Activated T-cell treated with anti-CD3 and anti-CD28 coated beads, Interleukin-2, amount 50 U/mL, for 72 hours (primary cell): ENCODE data around the gene SDF2. TPM values are rescaled to one million over a fixed set of nuclear protein-coding genes. Genes with fewer than 3 reads are reported as not detected.

Experiments
- ATAC-seq, 2 donors: fragments of 150-1000 bp; cut with Tn5 transposase; replicated peaks in 1 of 2; 2 replicates each; pipeline ENCODE4 v1.10.0; 2021; ENCODE audit warnings: moderate library complexity in 2 of 2, mild to moderate bottlenecking in 1 of 2
- DNase-seq, 2 donors: peaks; one replicate each; pipeline ENCODE4 v3.0.0; 2021 to 2022; ENCODE audit warnings: mixed read lengths in 1 of 2
- H3K27ac Mint-ChIP-seq: one replicate; pipeline ENCODE4 v1.8.0; 2022; ENCODE audit warnings: mild to moderate bottlenecking, moderate library complexity, mixed read lengths
- H3K27me3 Mint-ChIP-seq: one replicate; pipeline ENCODE4 v1.8.0; 2022; ENCODE audit warnings: low read depth, mixed read lengths
- H3K36me3 Mint-ChIP-seq, 2 donors: one replicate each; pipeline ENCODE4 v1.8.0; 2022; ENCODE audit warnings: mixed read lengths in 2 of 2, mild to moderate bottlenecking in 1 of 2; ENCODE audit not compliant: insufficient read depth in 2 of 2
- H3K4me1 Mint-ChIP-seq: one replicate; pipeline ENCODE4 v1.8.0; 2022; ENCODE audit warnings: low read depth, mixed read lengths
- H3K4me3 Mint-ChIP-seq, 2 donors: one replicate each; pipeline ENCODE4 v1.8.0; 2022; ENCODE audit warnings: mild to moderate bottlenecking in 2 of 2, mixed read lengths in 2 of 2, moderate library complexity in 2 of 2
- H3K9me3 Mint-ChIP-seq, 2 donors: one replicate each; pipeline ENCODE4 v1.8.0; 2022; ENCODE audit warnings: mixed read lengths in 2 of 2
- total RNA-seq, 2 donors: library from RNA; stranded (reverse); gene quantifications; one replicate each; pipeline ENCODE4 v1.2.3, GENCODE V29; 2022

Gene SDF2
- total RNA-seq, 2 donors from 2014 or later: 43.9 to 48.2 TPM

DNA sequence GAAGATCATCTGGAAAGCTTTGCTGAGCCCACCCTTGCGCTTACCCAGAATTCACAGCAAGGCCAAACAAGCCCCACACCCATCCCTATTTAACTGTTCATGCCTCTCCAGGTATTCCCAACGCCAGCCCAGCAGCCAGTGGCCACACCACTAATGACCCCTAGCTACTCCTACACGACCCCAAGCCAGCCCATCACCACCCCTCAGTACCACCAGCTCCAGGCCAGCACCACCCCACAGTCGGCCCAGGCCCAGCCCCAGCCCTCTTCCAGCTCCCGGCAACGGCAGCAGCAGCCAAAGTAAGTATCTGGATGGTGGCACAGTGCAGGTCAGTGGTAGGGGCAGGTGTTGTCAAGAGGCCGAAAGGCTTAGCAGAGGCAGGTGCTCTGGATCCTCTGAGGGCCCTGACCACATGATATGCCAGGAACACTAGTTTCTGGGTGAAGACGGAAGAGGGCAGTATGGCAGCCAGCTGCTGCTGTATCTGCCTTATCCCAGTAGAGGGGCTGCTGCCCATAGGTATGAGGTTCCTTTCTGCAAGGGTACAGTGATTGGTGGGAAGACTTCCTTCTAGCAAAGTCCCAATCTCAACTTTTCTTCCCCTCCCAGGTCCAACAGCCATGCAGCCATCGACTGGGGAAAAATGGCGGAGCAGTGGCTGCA lies 39.3 kb upstream of the SDF2 start:
- ATAC-seq (no peak), DNase-seq (no peak)
- no peak overlapping the region for H3K27ac Mint-ChIP-seq
- H3K4me1 Mint-ChIP-seq: no peaks in the 10 kb centered on the region
- no peak overlapping the region for H3K4me3 Mint-ChIP-seq
- H3K9me3 Mint-ChIP-seq: no peaks in the 10 kb centered on the region
- no peaks in the 10 kb centered on the region for H3K27me3 Mint-ChIP-seq
- H3K36me3 Mint-ChIP-seq: peaks cover 4 to 32% of the 10 kb centered on the region in 2 donors

DNA sequence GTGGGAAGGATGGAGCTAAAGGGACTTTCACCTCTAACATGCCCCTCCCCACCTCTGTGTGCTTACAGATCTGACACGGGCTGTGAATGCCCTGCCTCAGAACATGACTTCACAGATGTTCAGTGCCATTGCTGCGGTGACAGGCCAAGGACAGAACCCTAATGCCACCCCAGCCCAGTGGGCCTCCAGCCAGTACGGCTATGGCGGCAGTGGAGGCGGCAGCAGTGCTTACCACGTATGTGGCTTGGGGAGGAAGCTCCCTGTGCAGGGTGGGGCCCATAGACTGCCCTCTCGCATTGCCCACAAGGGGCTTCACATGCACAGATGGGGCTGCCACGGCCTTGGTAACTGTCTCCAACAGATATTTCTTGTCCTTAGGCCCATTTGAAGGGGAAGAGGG lies 38.6 kb upstream of the SDF2 start:
- H3K36me3 Mint-ChIP-seq: peaks cover 4 to 34% of the 10 kb centered on the region in 2 donors
- H3K4me3 Mint-ChIP-seq: no peak overlapping the region
- no peak overlapping the region for H3K27ac Mint-ChIP-seq
- DNase-seq (no peak), ATAC-seq (no peak)
- no peaks in the 10 kb centered on the region for H3K27me3 Mint-ChIP-seq
- no peaks in the 10 kb centered on the region for H3K9me3 Mint-ChIP-seq
- H3K4me1 Mint-ChIP-seq: no peaks in the 10 kb centered on the region

DNA sequence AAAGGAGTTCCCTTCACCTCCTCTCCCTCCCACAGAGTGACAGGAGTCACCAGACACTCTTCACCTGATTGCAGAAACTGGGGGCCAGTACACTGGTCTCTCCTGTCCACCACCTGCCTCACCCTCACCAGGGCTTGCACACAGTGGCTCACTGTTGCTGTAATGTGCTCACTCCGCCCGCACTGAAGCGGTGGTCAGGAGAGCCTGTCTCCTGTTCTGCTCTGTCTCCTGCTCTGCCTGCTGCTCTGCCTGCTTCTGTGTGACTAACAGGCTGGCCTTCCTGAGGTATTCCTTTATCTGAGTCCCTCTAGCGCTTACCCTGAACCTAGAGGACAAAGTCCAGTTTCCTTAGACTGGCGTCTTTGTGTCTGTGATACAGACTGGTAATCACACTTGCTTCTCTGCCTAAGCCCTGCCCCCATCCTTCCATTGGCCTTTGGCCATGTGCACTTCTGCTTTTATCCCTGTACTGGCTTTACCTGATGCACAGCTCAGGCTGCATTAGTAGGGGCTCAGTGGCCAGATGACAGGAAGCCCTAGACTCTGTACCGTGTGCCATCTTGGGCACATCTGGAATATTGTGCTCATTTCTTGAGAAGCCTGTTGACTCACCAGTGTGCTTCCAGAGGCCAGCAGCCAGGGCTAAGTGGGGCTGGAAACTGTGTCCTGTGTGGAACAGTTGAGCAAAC lies 36.7 kb upstream of the SDF2 start:
- ATAC-seq: no peak
- no peak for DNase-seq
- H3K36me3 Mint-ChIP-seq: peaks cover 7 to 37% of the 10 kb centered on the region in 2 donors
- no peaks in the 10 kb centered on the region for H3K9me3 Mint-ChIP-seq
- H3K27ac Mint-ChIP-seq: no peak overlapping the region
- H3K4me1 Mint-ChIP-seq: no peaks in the 10 kb centered on the region
- H3K4me3 Mint-ChIP-seq: no peak overlapping the region
- H3K27me3 Mint-ChIP-seq: no peaks in the 10 kb centered on the region

DNA sequence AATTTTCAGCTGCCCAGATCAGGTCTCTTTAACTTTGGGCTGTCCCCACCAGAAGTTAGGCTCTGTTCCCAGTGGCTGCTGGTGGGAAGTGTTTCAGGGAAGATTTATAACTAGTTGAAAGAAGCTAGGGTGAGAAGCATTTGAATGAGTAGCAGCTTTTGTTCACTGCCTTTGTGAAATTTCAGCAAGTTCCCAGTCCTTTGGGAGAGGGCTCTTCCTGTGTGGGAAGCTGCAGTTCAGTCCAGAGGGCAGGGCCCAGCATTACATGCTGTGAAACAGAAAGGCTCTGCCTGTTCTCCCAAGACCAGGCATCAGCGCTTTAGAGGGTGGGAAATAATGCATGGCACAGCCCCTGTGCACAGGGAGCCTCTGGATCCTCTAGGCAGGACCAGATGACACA lies 32.2 kb upstream of the SDF2 start:
- Mint-ChIP-seq H3K36me3 (peaks cover 12 to 45% of the 10 kb centered on the region in 2 donors), H3K4me1 (no peaks in the 10 kb centered on the region), H3K4me3 (no peak overlapping the region), H3K27me3 (no peaks in the 10 kb centered on the region), H3K27ac (no peak overlapping the region), H3K9me3 (no peaks in the 10 kb centered on the region)
- DNase-seq (no peak), ATAC-seq (no peak)

DNA sequence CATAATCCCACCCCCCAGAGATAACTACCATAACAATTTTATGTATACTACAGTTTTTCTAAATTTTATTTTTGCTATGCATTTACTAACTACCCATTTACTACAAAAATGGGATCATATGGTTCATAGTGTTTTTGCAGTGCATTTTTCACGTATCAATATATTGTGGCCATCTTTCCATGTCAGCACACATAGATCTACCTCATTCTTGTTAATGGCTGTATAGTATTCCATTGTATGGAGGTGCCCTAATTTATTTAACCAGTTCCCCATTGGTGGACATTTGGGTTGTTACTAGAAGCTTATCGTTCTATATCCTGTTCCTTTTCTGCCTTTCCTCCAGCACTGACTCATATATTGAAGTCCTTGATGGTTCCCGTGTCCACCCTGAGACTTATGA lies 27.3 kb upstream of the SDF2 start:
- ATAC-seq (no peak), DNase-seq (no peak)
- Mint-ChIP-seq H3K27ac (no peak overlapping the region), H3K4me3 (no peak overlapping the region), H3K4me1 (no peaks in the 10 kb centered on the region), H3K36me3 (peaks cover 16 to 61% of the 10 kb centered on the region in 2 donors), H3K27me3 (no peaks in the 10 kb centered on the region), H3K9me3 (no peaks in the 10 kb centered on the region)

DNA sequence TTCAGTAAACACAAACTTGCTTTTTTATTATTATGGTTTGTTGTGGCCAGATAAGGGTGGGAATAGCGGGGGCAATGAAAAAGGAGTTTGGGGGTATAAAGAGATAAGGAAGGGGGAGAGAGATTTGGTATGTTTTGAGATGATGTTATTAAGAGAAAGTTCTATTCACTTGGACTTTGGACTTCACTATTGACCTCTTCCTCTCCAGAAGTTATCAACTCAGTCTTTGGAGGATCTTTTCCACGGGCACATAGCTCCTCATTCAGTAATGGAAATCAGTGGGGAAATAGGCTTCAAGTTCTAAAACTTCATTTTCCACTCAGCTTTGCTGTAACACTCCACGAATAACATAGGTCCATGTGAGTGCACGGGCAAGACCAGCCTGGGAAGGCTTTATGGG lies 26.8 kb upstream of the SDF2 start:
- H3K4me3 Mint-ChIP-seq: no peak overlapping the region
- no peak overlapping the region for H3K27ac Mint-ChIP-seq
- no peak for DNase-seq
- no peaks in the 10 kb centered on the region for H3K9me3 Mint-ChIP-seq
- no peaks in the 10 kb centered on the region for H3K27me3 Mint-ChIP-seq
- H3K36me3 Mint-ChIP-seq: peaks cover 15 to 59% of the 10 kb centered on the region in 2 donors
- no peak for ATAC-seq
- no peaks in the 10 kb centered on the region for H3K4me1 Mint-ChIP-seq

DNA sequence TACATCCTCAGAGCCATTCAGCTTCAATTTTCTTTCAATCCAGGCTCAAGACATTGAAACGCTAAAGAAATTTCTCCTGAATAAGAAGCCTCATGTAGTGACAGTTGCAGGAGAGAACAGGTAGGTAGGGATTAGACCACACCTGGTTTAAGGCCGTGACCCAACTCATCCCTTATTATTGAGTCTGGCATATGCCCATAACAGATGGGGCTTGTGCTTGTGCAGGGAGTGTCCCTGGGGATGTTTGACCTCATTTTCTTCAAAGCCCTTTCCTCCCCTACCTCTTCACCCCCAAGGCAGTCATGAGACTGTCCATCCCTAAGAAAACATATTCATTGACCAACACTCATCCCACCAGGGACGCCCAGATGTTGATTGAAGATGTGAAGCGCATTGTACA lies 24.6 kb upstream of the SDF2 start:
- Mint-ChIP-seq H3K4me3 (no peak overlapping the region), H3K9me3 (no peaks in the 10 kb centered on the region), H3K36me3 (peaks cover 19 to 67% of the 10 kb centered on the region in 2 donors), H3K27ac (no peak overlapping the region), H3K4me1 (no peaks in the 10 kb centered on the region), H3K27me3 (no peaks in the 10 kb centered on the region)
- no peak for DNase-seq
- no peak for ATAC-seq

DNA sequence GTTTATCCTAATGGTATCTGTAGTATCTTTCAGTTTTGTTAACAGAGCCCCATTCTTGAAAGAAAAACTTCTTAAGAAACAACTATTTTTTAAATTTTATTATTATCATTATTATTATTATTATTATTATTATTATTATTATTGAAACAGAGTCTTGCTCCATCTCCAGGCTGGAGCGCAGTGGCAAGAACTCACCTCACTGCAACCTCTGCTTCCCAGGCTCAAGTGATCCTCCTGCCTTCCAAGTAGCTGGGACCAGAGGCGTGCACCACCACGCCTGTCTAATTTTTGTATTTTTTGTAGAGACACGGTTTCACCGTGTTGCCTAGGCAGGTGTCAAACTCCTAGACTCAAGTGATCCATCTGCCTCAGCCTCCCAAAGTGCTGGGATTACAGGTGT lies 23.7 kb upstream of the SDF2 start:
- DNase-seq: no peak
- no peak overlapping the region for H3K4me3 Mint-ChIP-seq
- H3K27ac Mint-ChIP-seq: no peak overlapping the region
- peaks cover 17 to 64% of the 10 kb centered on the region in 2 donors for H3K36me3 Mint-ChIP-seq
- no peaks in the 10 kb centered on the region for H3K9me3 Mint-ChIP-seq
- no peak for ATAC-seq
- H3K27me3 Mint-ChIP-seq: no peaks in the 10 kb centered on the region
- H3K4me1 Mint-ChIP-seq: no peaks in the 10 kb centered on the region

DNA sequence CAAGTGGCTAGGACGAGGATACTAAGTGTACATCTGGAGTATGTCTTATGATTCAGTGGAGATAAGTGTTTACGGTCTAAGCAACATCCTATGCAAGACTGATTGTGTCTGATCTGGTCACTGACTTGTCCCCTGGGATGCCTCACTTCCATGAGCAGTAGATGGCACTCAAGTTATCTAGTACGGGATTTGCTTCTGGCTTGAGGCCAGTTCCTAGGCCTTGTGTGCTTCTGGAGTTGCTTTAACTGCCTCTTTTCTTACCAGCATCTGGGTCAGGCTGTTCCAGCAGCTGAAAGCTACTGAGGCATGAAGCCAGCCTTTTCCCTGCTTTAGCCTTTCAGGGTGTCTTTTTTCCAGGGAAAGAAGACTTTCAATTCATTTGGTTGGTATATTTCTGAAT lies 23.3 kb upstream of the SDF2 start:
- H3K36me3 Mint-ChIP-seq: peaks cover 15 to 60% of the 10 kb centered on the region in 2 donors
- no peaks in the 10 kb centered on the region for H3K4me1 Mint-ChIP-seq
- H3K27me3 Mint-ChIP-seq: no peaks in the 10 kb centered on the region
- H3K27ac Mint-ChIP-seq: no peak overlapping the region
- ATAC-seq (no peak), DNase-seq (no peak)
- no peak overlapping the region for H3K4me3 Mint-ChIP-seq
- no peaks in the 10 kb centered on the region for H3K9me3 Mint-ChIP-seq

DNA sequence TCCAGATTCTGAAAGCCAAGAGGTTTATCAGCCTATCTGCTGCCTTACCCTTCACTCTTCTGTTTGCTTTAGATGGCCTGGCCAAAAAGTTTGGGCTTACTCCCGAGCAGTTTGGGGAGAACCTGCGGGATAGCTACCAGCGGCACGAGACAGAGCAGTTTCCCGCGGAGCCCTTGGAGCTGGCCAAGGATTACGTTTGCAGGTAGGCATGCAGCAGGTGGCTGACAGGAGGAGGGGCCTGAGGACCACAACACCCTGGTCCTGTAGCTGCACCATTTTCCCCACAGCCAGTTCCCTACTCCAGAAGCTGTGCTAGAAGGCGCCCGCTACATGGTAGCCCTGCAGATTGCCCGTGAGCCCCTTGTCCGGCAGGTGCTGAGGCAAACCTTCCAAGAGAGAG lies 20.9 kb upstream of the SDF2 start:
- DNase-seq: no peak
- Mint-ChIP-seq H3K9me3 (no peaks in the 10 kb centered on the region), H3K27me3 (no peaks in the 10 kb centered on the region), H3K4me3 (no peak overlapping the region), H3K27ac (no peak overlapping the region), H3K4me1 (no peaks in the 10 kb centered on the region), H3K36me3 (peaks cover 12 to 46% of the 10 kb centered on the region in 2 donors)
- ATAC-seq: no peak

DNA sequence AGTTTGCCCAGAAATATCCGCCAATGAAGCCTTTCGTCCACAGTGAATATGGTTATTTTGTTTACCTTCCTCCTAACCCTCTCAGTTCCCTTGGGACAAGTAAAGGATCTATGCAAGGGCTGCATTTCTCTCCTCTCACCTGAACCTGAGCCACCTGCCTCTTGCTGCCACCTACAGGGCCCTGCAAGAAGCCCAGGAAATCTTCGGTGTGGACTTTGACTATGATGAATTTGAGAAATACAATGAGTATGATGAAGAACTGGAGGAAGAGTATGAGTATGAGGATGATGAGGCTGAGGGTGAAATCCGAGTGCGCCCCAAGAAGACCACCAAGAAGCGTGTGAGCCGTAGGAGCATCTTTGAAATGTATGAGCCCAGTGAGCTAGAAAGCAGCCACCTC lies 14.3 kb upstream of the SDF2 start:
- ATAC-seq (no peak), DNase-seq (no peak)
- H3K4me1 Mint-ChIP-seq: no peaks in the 10 kb centered on the region
- no peaks in the 10 kb centered on the region for H3K27me3 Mint-ChIP-seq
- no peak overlapping the region for H3K4me3 Mint-ChIP-seq
- H3K36me3 Mint-ChIP-seq: peaks cover 16 to 40% of the 10 kb centered on the region in 2 donors
- no peaks in the 10 kb centered on the region for H3K9me3 Mint-ChIP-seq
- H3K27ac Mint-ChIP-seq: no peak overlapping the region

DNA sequence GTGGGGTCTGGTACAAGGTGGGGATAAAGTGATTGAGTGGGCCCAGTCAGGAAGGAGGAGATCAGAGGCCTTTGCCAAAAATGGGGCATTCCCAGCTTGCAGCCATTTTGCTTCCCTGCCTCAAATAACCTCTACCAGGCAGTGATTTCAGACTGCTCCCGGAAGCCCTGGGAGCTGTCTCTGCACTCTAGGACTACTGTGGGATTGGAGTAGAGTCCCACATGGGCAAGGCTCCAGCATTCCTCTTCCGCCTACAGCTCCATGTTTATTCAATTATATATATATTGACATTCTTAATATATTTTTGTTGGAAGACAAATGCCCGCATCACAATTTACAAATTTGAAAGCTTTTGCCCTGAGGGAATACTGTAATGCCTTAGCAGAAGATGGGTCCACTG lies 13.8 kb upstream of the SDF2 start:
- Mint-ChIP-seq H3K27me3 (no peaks in the 10 kb centered on the region), H3K36me3 (peaks cover 16 to 40% of the 10 kb centered on the region in 2 donors), H3K9me3 (no peaks in the 10 kb centered on the region)

DNA sequence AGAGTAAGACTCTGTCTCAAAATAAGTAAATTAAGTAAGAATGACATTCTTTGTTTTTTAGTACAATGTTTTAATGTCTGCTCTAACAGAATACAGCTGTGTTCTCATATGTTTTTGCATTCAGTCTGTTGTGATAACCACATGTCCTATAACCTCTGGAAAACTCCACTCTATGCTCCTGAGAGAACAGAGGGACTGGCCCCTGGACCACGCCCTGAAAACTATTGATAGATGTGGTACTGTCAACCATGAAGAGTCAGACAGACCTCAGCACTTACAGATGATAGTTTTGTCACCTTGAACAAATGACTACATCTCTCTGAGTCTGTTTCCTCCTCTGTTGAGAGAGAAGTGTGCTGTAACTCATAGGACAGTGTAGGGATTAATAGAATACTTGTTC lies 8.2 kb upstream of the SDF2 start:
- Mint-ChIP-seq H3K4me3 (no peak overlapping the region), H3K27ac (no peak overlapping the region), H3K9me3 (no peaks in the 10 kb centered on the region), H3K36me3 (peaks cover 10 to 29% of the 10 kb centered on the region in 2 donors), H3K27me3 (no peaks in the 10 kb centered on the region), H3K4me1 (peaks cover 25% of the 10 kb centered on the region)
- no peak for ATAC-seq
- DNase-seq: no peak

More for the DNA sequence above, 13.8 kb upstream of the SDF2 start:
- DNase-seq (no peak), ATAC-seq (no peak)
- Mint-ChIP-seq H3K4me3 (no peak overlapping the region), H3K4me1 (no peaks in the 10 kb centered on the region), H3K27ac (no peak overlapping the region)

DNA sequence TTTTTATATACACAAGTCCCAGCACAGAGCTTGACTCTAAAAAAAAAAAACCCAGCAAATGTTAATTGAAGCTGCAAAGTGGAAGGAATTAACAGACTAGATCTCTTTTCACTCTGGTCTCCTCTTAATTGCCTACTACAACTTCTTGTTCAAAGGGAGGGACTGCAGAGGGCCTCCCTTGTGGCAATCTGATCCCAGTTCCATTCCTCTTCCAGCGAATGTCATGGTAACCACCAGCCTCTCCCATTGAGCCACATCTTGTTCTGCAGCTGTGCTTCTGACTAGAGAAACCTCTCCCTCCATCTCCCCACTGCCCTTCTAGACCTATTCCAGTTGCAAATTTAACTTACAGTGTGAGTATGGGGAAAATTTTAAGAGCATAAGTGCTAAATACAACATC lies 6.2 kb upstream of the SDF2 start:
- no peak overlapping the region for H3K4me3 Mint-ChIP-seq
- peak overlapping the region; percentile 77 for H3K27ac Mint-ChIP-seq
- no peaks in the 10 kb centered on the region for H3K27me3 Mint-ChIP-seq
- no peak for DNase-seq
- no peaks in the 10 kb centered on the region for H3K9me3 Mint-ChIP-seq
- no peak for ATAC-seq
- H3K4me1 Mint-ChIP-seq: peaks cover 46% of the 10 kb centered on the region
- peaks cover 6 to 17% of the 10 kb centered on the region in 2 donors for H3K36me3 Mint-ChIP-seq
